H7 (cell line): ENCODE results near the gene SIGLEC10. TPM values are rescaled to one million over a fixed set of nuclear protein-coding genes. Genes with fewer than 3 reads are reported as not detected.
A peak's percentile ranks its signal among the peaks of the same experiment; 100 is the strongest.
"Not testable (repeated sequence)": the region's sequence is repeated elsewhere in the genome, so short reads cannot be mapped to it uniquely, and the experiment has no call there.

Experiments used
- DNase-seq: peaks from one replicate; pipeline ENCODE4 v3.0.0; 2012
- H3K27me3 ChIP-seq: 2 replicates; pipeline ENCODE4 v1.6.0; 2011; ENCODE audit warnings: mild to moderate bottlenecking, low read length; ENCODE audit not compliant: control insufficient read depth, insufficient read depth
- H3K36me3 ChIP-seq: replicated peaks from 2 replicates; pipeline ENCODE4 v1.5.1; 2011; ENCODE audit warnings: low read length; ENCODE audit not compliant: control insufficient read depth, insufficient read depth
- H3K4me3 ChIP-seq: 2 replicates; pipeline ENCODE4 v1.5.1; 2011; ENCODE audit warnings: low read depth, mild to moderate bottlenecking, control low read depth, low read length, moderate library complexity; ENCODE audit not compliant: insufficient read depth
- total RNA-seq: library from RNA; depleted of rRNA; stranded (reverse); fragments of >200 nt; shearing (Covaris generic); gene quantifications from 2 replicates; pipeline ENCODE4 v1.2.3, GENCODE V29; 2014

SIGLEC10 gene
- total RNA-seq, 1 experiment from 2014 or later = not detected

DNA sequence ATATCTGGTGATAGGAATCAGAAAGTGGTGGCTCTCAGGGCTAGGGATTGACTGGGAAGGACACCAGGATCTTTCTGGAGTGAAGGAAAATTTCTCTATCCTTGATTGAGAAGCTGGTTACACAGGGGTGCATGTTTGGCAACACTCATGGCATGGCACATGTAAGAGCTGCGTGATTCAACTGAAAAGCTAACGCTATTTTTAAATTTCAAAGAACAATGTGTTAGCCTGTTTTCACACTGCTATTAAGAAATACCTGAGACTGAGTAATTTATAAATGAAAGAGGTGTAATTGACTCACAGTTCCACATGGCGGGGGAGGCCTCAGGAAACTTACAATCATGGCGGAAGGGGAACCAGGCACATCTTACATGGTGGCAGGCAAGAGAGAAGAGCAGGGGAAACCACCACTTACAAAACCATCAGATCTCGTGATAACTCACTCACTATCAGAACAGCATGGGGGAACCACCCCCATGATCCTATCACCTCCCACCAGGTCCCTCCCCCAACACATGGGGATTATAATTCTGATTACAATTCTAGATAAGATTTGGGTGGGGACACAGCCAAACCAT is 33.4 kb upstream of the SIGLEC10 start:
- no peak overlapping the region for H3K4me3 ChIP-seq
- DNase-seq = no peak
- no peaks in the 10 kb centered on the region for H3K36me3 ChIP-seq
- H3K27me3 ChIP-seq = no peaks in the 10 kb centered on the region

GRCh38 chr19:51448411-51449016 is 31.1 kb upstream of the SIGLEC10 start:
- Histone ChIP-seq H3K4me3 (no peak overlapping the region), H3K36me3 (no peaks in the 10 kb centered on the region), H3K27me3 (no peaks in the 10 kb centered on the region)
- DNase-seq = no peak

- Histone ChIP-seq H3K27me3 (no peaks in the 10 kb centered on the region), H3K36me3 (no peaks in the 10 kb centered on the region), H3K4me3 (no peak overlapping the region)
- no peak for DNase-seq
Observed at GRCh38 chr19:51448011-51448410, 30.6 kb upstream of the SIGLEC10 start.

GRCh38 chr19:51447510-51447909 is 30.1 kb upstream of the SIGLEC10 start:
- not testable (repeated sequence) for H3K36me3 ChIP-seq, H3K4me3 ChIP-seq, DNase-seq, H3K27me3 ChIP-seq

DNA sequence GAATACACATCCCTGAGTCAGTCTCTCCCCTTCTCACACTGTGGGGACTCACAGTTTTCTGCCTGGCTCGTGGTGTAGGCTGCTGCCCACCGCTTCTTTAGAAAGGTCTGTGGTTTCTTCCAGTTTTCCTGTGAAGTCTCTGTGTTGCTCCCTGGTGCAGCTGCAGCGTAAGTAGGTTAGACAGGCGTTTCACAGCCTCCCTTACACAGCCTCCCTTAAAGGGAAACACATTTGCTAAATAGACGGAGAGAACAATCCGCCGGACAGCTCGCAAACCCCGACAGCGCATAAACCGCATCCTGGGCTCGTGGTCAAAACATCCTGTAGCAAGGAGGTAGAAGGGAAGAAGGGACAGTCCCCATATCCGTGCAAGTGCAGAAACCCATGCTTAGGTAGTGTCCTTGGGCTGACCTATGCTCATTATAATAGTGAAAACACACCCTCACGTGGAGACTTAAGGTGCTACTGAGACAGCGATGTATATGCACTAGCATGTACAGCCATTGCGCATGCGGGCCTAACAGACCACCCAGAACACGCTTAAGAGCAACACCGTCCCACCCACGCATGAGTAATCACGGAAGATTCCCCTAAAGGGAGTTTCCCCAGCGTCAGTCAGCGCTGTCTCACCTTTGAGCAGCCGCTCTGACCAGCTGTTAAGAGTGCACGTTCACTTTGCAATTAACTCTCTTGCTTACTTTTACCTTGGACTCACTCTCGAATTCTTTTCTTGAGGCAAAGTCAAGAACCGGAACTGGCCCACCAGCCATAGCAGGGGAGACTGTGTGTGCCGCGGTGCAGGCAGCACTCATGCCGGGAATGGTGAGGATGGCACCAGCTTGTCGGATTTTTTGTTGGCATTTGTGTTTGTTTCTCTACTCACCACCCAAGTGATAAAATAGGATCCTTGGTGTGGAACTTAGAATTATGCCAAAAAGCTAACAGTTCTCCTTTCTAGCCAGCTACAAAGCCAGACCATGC is 24.3 kb upstream of the SIGLEC10 start:
- DNase-seq = no peak
- Histone ChIP-seq H3K27me3 (no peaks in the 10 kb centered on the region; the same call in 1 of the 2 replicates), H3K4me3 (no peak overlapping the region), H3K36me3 (no peaks in the 10 kb centered on the region)

GRCh38 chr19:51440846-51441409 is 23.5 kb upstream of the SIGLEC10 start:
- no peak for DNase-seq
- H3K4me3 ChIP-seq = no peak overlapping the region
- H3K36me3 ChIP-seq = no peaks in the 10 kb centered on the region
- no peaks in the 10 kb centered on the region; the same call in 1 of the 2 replicates for H3K27me3 ChIP-seq

GRCh38 chr19:51440052-51440451 is 22.6 kb upstream of the SIGLEC10 start:
- no peaks in the 10 kb centered on the region; the same call in 1 of the 2 replicates for H3K27me3 ChIP-seq
- DNase-seq = no peak
- H3K36me3 ChIP-seq = no peaks in the 10 kb centered on the region

DNA sequence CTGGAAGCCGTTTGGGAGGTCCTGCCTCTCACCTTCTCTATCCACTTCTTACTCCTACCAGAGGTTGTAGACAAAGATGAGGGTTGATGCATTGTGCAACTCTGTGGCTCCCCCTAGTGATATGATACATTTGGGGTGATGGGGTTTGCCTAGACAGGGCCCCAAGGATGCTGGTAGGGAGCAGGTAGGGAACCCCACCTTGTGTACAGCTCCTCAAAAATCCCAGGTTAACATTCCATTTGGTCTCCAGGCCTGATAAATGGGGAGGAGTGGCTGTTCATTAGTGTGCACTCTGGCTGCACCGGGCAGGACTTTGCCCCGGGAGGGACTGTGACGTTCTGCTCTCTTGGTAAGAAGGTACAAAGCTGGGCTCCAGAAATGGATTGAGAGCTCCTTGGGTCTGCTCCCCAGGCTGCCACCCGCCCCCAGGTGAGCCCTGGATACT is 21.6 kb upstream of the SIGLEC10 start:
- Histone ChIP-seq H3K27me3 (no peaks in the 10 kb centered on the region; the same call in 1 of the 2 replicates), H3K4me3 (no peak overlapping the region), H3K36me3 (no peaks in the 10 kb centered on the region)
- peak; percentile 65 for DNase-seq

More at GRCh38 chr19:51440052-51440451, 22.6 kb upstream of the SIGLEC10 start:
- H3K4me3 ChIP-seq = no peak overlapping the region

DNA sequence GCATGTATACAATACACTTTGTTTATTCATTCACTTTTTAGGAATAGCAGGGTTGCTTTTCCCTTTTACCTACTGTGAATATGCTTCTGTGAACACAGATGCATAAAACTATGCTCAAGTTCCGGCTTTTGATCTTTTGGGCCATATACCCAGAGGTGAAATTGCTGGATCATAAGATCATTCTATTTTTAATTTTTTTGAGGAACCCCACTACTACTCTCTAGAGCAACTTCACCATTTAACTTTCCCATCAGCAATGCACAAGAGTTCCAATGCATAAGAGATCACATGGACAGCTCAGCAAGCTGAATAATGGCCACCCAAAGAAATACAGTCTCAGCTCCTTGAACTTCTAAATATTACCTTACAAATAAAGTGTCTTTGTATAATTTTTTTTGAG is 17.0 kb upstream of the SIGLEC10 start:
- Histone ChIP-seq H3K36me3 (no peaks in the 10 kb centered on the region), H3K4me3 (no peak overlapping the region), H3K27me3 (no peaks in the 10 kb centered on the region; the same call in 1 of the 2 replicates)
- DNase-seq = no peak

DNA sequence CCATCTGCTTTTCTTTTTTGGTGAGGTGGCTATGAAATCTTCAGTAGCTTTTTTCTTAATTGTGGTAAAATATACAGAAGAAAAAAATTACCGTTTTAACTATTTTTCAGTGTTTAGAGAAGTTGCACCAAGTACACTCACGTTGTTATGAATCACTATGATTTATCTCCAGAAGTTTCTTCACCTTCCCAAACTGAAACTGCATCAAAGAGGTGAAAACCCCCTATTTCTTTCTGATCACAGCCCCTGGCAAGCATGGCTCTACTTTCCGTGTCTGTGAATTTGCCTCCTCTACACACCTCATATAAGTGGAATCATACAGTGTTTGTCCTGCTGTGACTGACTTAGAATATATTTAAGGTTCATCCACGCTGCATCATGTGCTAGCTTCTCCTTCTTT is 15.6 kb upstream of the SIGLEC10 start:
- no peak for DNase-seq
- Histone ChIP-seq H3K27me3 (no peaks in the 10 kb centered on the region; the same call in 1 of the 2 replicates), H3K4me3 (no peak overlapping the region), H3K36me3 (no peaks in the 10 kb centered on the region)

DNA sequence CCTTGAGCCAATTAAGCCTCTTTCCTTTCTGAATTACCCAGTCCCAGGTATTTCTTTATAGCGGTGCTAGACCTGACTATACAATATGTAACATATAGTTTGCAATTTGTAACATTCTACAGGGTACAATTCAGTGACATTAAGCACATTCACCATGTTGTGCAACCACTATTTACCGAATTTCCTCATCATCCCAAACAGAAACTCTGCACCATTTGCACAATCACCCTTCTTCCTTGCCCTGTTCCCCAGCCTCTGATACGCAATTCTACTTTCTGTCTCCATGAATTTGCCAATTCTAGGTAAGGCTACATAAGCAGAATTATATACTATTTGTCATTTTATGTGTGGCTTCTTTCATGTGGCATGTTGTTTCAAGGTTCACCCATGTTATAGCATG is 13.7 kb upstream of the SIGLEC10 start:
- no peak overlapping the region for H3K4me3 ChIP-seq
- no peaks in the 10 kb centered on the region for H3K36me3 ChIP-seq
- H3K27me3 ChIP-seq = no peaks in the 10 kb centered on the region; the same call in 1 of the 2 replicates
- no peak for DNase-seq

GRCh38 chr19:51430221-51430620 is 12.8 kb upstream of the SIGLEC10 start:
- H3K27me3 ChIP-seq = no peaks in the 10 kb centered on the region; the same call in 1 of the 2 replicates
- H3K4me3 ChIP-seq = no peak overlapping the region
- H3K36me3 ChIP-seq = no peaks in the 10 kb centered on the region
- DNase-seq = no peak

DNA sequence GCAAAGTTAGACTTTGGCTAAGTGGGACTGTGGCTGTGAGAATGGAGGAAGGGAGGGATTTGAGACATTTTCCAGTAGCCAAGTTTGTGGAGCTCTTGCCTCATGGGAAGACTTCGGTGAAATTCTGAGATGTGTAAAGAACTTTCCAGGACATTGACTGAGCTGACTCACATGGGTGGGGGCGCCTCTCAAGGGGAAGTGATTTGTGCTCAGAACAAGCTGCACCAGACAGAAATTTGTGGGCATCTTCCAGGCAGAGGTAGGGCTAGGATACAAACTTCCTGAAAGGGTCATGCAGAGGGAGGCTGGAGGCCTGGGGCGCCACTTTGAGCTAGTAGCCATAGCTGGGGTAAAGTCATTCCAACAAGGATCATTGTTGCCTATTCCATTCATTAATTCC is 9.8 kb upstream of the SIGLEC10 start:
- Histone ChIP-seq H3K36me3 (no peaks in the 10 kb centered on the region), H3K4me3 (no peak overlapping the region), H3K27me3 (no peaks in the 10 kb centered on the region; the same call in 1 of the 2 replicates)
- DNase-seq = no peak

- H3K36me3 ChIP-seq = no peaks in the 10 kb centered on the region
- DNase-seq = peak; percentile 97
- H3K4me3 ChIP-seq = peak overlapping the region; percentile 48
- peaks cover 6% of the 10 kb centered on the region for H3K27me3 ChIP-seq
Observed at GRCh38 chr19:51422053-51422448, 4.6 kb upstream of the SIGLEC10 start.
